GM21447 (cell line): ENCODE data around the gene URI1.
"Not testable (repeated sequence)": the region's sequence is repeated elsewhere in the genome, so short reads cannot be mapped to it uniquely, and the experiment has no call there.

Experiments used
- ATAC-seq: cut with Tn5 transposase; IDR thresholded peaks from one replicate; pipeline ENCODE4 v1.9.1; 2021; ENCODE audit not compliant: unreplicated experiment

Gene URI1

DNA sequence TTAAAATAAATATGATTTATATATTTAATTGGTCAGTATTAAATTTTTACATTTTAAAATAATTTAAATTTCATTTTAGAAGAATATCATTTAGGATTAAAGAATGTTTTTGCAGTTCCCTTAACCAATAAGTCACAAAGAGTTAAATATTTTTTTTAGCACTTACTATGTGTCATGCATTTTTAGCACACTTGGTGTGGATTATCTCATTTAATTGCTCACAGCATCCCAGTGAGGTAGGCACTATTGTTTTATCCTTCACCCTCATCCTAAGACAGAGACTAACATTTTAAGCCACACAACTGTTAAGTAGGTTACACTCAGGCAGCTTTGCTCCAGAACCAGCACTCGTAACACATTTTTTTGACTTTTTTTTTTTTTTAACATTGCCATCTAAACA, 78.2 kb downstream of the URI1 start:
- no peak for ATAC-seq

GRCh38 chr19:30022659-30023058, 80.6 kb downstream of the URI1 start:
- ATAC-seq = no peak

GRCh38 chr19:30023330-30023729, 81.3 kb downstream of the URI1 start:
- no peak for ATAC-seq

GRCh38 chr19:30024091-30024490, 82.1 kb downstream of the URI1 start:
- ATAC-seq = no peak

DNA sequence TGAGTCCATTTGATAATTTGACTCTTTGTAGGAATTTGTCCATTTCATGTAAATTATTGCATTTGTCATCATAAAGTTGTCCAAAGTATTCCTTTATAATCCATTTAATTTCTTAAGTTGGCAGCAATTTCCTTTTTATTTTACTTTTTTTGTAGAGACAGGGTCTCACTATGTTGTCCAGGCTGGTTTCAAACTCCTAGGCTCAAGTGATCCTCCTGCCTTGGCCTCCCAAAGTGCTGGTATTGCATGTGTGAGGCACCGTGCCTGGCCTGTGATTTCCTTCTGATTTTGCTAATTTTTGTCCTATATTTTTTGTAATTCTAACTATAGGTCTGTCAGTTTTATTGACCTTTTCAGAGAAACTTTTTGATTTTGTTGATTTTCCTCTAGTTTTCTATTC, 84.9 kb downstream of the URI1 start:
- no peak for ATAC-seq

- ATAC-seq = no peak
Observed at GRCh38 chr19:30028118-30028991, 86.3 kb downstream of the URI1 start.

GRCh38 chr19:30028992-30029343, 86.9 kb downstream of the URI1 start:
- no peak for ATAC-seq

DNA sequence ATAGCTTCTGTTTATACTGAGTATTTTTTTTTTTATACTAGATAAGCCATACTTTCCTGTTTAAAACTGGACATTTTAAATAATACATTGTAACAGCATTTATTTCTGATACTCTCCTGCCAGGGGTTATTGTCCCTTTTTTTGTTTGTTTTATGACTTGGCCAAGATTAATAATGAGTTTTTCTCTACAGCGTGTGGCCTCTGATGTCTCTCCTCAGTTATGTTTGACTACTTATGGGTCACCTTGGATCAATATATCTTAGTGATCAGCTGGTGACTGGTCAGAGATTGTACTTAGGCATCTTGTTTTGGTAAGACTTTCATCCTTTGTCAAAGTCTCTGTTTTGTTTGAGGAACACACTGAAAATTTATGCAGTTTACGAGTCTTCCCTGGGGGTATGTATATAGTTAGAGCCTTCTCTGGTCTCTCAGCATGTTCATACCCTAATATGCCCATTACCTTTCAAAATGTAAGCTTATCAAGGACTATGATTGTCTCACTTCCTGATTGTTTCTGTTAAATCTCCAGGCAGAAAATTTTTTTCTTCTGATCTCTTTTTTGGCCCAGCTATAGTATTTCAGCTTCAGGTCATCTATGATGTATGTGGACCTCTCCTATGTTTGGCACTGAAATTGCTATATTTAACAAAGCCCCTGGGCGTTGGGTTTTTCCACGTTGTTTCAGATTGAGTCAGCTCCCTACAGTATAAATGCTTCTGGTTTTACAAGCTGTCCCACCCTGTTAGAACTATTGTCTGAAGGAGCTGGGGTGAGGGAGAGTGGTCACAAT, 87.9 kb downstream of the URI1 start:
- peak; percentile 90 for ATAC-seq

DNA sequence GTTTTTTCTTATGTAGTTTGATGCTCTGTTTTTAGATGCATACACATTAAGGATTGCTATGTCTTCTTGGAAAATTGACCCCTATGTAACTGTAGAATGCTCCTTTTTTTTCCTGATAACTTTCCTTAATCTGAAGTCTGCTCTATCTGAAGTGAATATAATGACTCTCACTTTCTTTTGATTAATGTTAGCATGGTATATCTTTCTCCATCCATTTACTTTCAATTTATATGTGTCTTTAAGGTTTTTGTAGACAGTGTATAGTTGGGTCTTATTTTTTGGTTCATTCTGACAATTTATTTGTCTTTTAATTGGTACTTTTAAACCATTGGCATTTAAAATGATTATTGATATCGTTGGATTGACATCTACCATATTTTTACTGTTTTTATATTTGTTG, 92.3 kb downstream of the URI1 start:
- no peak for ATAC-seq

GRCh38 chr19:30036154-30037129, 94.4 kb downstream of the URI1 start:
- ATAC-seq = no peak

- no peak for ATAC-seq
Observed at GRCh38 chr19:30037835-30038234, 95.8 kb downstream of the URI1 start.

DNA sequence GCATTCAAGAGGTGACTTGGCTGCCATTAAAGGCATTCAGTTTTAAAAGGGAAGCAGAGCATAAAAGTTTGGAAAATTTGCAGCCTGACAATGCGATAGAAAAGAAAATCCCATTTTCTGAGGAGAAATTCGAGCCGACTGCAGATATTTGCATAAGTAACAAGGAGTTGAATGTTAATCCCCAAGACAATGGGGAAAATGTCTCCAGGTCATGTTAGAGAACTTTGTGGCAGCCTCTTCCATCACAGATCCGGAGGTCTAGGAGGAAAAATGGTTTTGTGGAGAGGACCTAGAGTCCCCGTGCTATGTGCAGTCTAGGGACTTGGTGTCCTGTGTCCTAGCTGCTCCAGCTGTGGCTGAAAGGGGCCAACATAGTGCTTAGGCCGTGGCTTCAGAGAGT, 99.9 kb downstream of the URI1 start:
- not testable (repeated sequence) for ATAC-seq

DNA sequence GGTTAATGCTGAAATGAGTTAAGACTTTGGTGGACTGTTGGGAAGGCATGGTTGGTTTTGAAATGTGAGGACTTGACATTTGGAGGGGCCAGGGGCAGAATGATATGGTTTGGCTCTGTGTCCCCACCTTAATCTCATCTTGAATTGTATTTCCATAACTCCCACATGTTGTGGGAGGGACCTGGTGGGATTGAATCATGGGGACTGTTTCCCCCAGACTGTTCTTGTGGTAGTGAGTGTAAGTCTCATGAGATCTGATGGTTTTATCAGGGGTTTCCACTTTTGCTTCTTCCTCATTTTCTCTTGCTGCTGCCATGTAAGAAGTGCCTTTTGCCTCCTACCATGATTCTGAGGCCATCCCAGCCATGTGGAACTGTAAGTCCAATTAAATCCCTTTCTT, 101.0 kb downstream of the URI1 start:
- not testable (repeated sequence) for ATAC-seq

- ATAC-seq = no peak
Observed at GRCh38 chr19:30044273-30045248, 102.5 kb downstream of the URI1 start.

- no peak for ATAC-seq
Observed at GRCh38 chr19:30046522-30046921, 104.5 kb downstream of the URI1 start.

DNA sequence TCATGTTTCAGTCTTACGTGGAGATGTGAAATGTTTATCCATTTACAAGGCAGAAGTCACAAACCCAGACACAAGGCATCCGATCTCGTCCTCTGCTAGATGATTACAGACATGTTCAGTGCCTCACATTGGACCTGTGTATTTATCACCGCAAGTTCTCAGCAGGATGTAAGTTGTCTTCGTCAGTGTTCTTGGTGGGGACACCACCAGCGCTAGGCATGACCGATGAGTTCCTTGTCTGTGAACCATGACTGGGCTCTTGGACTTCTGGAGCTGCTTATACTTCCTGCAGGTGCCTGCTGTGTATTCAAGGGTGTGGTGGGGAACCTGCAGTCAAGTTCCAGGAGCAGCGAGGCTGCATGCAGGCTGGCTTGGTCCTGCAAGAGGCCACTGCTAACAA, 105.4 kb downstream of the URI1 start:
- ATAC-seq = no peak

- ATAC-seq = no peak
Observed at GRCh38 chr19:30049226-30049625, 107.2 kb downstream of the URI1 start.

GRCh38 chr19:30049846-30050667, 108.0 kb downstream of the URI1 start:
- ATAC-seq = no peak
